Karpas-422 (cell line): ENCODE measurements around the gene PTGIS. TPM values are rescaled to one million over a fixed set of nuclear protein-coding genes. Genes with fewer than 3 reads are reported as not detected.

ENCODE experiments used
- DNase-seq: peaks from one replicate; pipeline ENCODE4 v3.0.0-alpha.2; 2015
- H2AFZ ChIP-seq: fragments of 200-600 bp; sonication (generic); 2 replicates; pipeline ENCODE4 v1.6.1; 2014; ENCODE audit warnings: antibody characterized with exemption, low read length, mixed read lengths
- H3K27ac ChIP-seq: fragments of 200-600 bp; sonication (generic); 2 replicates; pipeline ENCODE4 v1.5.1; 2014; ENCODE audit warnings: mild to moderate bottlenecking, low read length, moderate library complexity
- H3K27me3 ChIP-seq: fragments of 200-600 bp; sonication (generic); 2 replicates; pipeline ENCODE4 v1.6.1; 2014; ENCODE audit warnings: low read length, mixed read lengths
- H3K36me3 ChIP-seq: fragments of 200-600 bp; sonication (generic); 2 replicates; pipeline ENCODE4 v1.6.1; 2014; ENCODE audit warnings: low read length, mixed read lengths; ENCODE audit not compliant: insufficient read depth
- H3K4me1 ChIP-seq: fragments of 200-600 bp; sonication (generic); 2 replicates; pipeline ENCODE4 v1.6.1; 2014; ENCODE audit warnings: mild to moderate bottlenecking, low read length, mixed read lengths
- H3K4me2 ChIP-seq: fragments of 200-600 bp; sonication (generic); 2 replicates; pipeline ENCODE4 v1.6.1; 2014; ENCODE audit warnings: low read length, low read depth, mild to moderate bottlenecking; ENCODE audit not compliant: poor library complexity, severe bottlenecking
- H3K4me3 ChIP-seq: fragments of 200-600 bp; sonication (generic); 2 replicates; pipeline ENCODE4 v1.5.1; 2014; ENCODE audit warnings: mild to moderate bottlenecking, antibody characterized with exemption, low read length, mixed read lengths
- H3K79me2 ChIP-seq: fragments of 200-600 bp; sonication (generic); 2 replicates; pipeline ENCODE4 v1.6.1; 2014; ENCODE audit warnings: mild to moderate bottlenecking, low read length, mixed read lengths
- H3K9ac ChIP-seq: fragments of 200-600 bp; sonication (generic); 2 replicates; pipeline ENCODE4 v1.6.0; 2014; ENCODE audit warnings: low read length
- H3K9me2 ChIP-seq: fragments of 200-600 bp; sonication (generic), shearing (Covaris generic); replicated peaks from 2 replicates; pipeline ENCODE4 v1.6.0; 2014; ENCODE audit warnings: mild to moderate bottlenecking, low read length, moderate library complexity; ENCODE audit not compliant: insufficient read depth
- H3K9me3 ChIP-seq: fragments of 300-700, 200-600 bp; sonication (generic); 2 replicates; pipeline ENCODE4 v1.6.1; 2014; ENCODE audit warnings: low read length, mixed read lengths
- H4K20me1 ChIP-seq: fragments of 200-600 bp; sonication (generic); 2 replicates; pipeline ENCODE4 v1.6.1; 2014; ENCODE audit warnings: mild to moderate bottlenecking, antibody characterized with exemption, low read length, low read depth; ENCODE audit not compliant: insufficient read depth
- total RNA-seq: library from RNA; depleted of rRNA; stranded (reverse); fragments of >200 nt; shearing (Covaris generic); gene quantifications from 2 replicates; pipeline ENCODE4 v1.2.3, GENCODE V29; 2014; ENCODE audit warnings: low replicate concordance

Gene PTGIS
- total RNA-seq, 1 experiment from 2014 or later = not detected

GRCh38 chr20:49521356-49521755, 46.6 kb downstream of the PTGIS start:
- no peaks in the 10 kb centered on the region for H3K4me1 ChIP-seq
- H3K36me3 ChIP-seq = no peaks in the 10 kb centered on the region
- no peaks in the 10 kb centered on the region for H3K9me2 ChIP-seq
- H3K9me3 ChIP-seq = no peaks in the 10 kb centered on the region
- H3K27ac ChIP-seq = no peak overlapping the region
- H3K4me2 ChIP-seq = no peak overlapping the region
- no peak overlapping the region for H2AFZ ChIP-seq
- no peaks in the 10 kb centered on the region for H3K27me3 ChIP-seq
- H4K20me1 ChIP-seq = no peaks in the 10 kb centered on the region
- no peak for DNase-seq
- no peak overlapping the region for H3K9ac ChIP-seq
- no peak overlapping the region for H3K4me3 ChIP-seq
- H3K79me2 ChIP-seq = no peaks in the 10 kb centered on the region

DNA sequence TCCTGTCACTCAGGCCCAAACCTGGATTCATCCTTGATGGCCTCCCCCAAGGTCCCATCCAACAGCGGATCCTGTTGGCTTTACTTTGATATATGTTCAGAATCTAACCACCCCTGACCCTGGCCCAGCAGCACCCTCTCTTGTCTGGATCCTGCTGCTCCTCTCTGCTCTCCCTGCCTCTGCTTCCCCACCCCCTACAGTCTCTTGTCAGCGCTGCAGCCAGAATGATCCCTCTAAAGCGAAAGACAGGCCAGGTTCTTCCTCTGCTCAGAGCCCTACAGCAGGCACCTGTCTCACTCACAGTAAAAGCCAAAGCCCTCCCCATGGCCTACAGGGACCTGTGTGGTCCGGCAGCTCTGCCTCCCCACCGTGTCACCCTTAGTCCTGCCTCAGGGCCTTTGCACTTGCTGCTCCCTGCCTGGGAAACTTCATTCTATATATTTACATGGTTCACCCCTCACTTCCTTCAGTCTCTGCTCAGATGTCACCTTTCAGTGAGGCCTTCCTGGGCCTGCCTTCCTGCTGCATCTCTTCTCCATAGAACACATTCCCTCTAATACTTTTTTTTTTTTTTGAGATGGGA, 48.1 kb downstream of the PTGIS start:
- H3K27ac ChIP-seq = no peak overlapping the region
- no peaks in the 10 kb centered on the region for H4K20me1 ChIP-seq
- DNase-seq = no peak
- no peaks in the 10 kb centered on the region for H3K9me3 ChIP-seq
- H3K9me2 ChIP-seq = no peaks in the 10 kb centered on the region
- no peaks in the 10 kb centered on the region for H3K27me3 ChIP-seq
- H3K4me3 ChIP-seq = no peak overlapping the region
- no peak overlapping the region for H3K4me2 ChIP-seq
- H3K36me3 ChIP-seq = no peaks in the 10 kb centered on the region
- H3K9ac ChIP-seq = no peak overlapping the region
- H3K79me2 ChIP-seq = no peaks in the 10 kb centered on the region
- no peak overlapping the region for H2AFZ ChIP-seq
- no peaks in the 10 kb centered on the region for H3K4me1 ChIP-seq

- no peaks in the 10 kb centered on the region for H3K9me3 ChIP-seq
- no peaks in the 10 kb centered on the region for H3K4me1 ChIP-seq
- H3K9me2 ChIP-seq = no peaks in the 10 kb centered on the region
- no peaks in the 10 kb centered on the region for H4K20me1 ChIP-seq
- H3K79me2 ChIP-seq = no peaks in the 10 kb centered on the region
- H3K27me3 ChIP-seq = no peaks in the 10 kb centered on the region
- DNase-seq = no peak
- no peaks in the 10 kb centered on the region for H3K36me3 ChIP-seq
- no peak overlapping the region for H2AFZ ChIP-seq
- no peak overlapping the region for H3K27ac ChIP-seq
- no peak overlapping the region for H3K4me2 ChIP-seq
- no peak overlapping the region for H3K4me3 ChIP-seq
- H3K9ac ChIP-seq = no peak overlapping the region
Observed at GRCh38 chr20:49519212-49519712, 48.7 kb downstream of the PTGIS start.

- Histone ChIP-seq H3K4me1 (no peaks in the 10 kb centered on the region), H3K9me2 (no peaks in the 10 kb centered on the region), H3K4me3 (no peak overlapping the region), H3K9ac (no peak overlapping the region), H3K4me2 (no peak overlapping the region), H3K79me2 (no peaks in the 10 kb centered on the region), H3K27me3 (no peaks in the 10 kb centered on the region), H4K20me1 (no peaks in the 10 kb centered on the region), H3K9me3 (no peaks in the 10 kb centered on the region), H3K27ac (no peak overlapping the region), H2AFZ (no peak overlapping the region), H3K36me3 (no peaks in the 10 kb centered on the region)
- no peak for DNase-seq
Observed at GRCh38 chr20:49518576-49518975, 49.4 kb downstream of the PTGIS start.

GRCh38 chr20:49517805-49518100, 50.2 kb downstream of the PTGIS start:
- Histone ChIP-seq H3K36me3 (no peaks in the 10 kb centered on the region), H2AFZ (no peak overlapping the region), H3K9me2 (no peaks in the 10 kb centered on the region), H3K9me3 (no peaks in the 10 kb centered on the region), H3K4me2 (no peak overlapping the region), H3K79me2 (no peaks in the 10 kb centered on the region), H4K20me1 (no peaks in the 10 kb centered on the region), H3K27ac (no peak overlapping the region), H3K4me1 (no peaks in the 10 kb centered on the region), H3K27me3 (no peaks in the 10 kb centered on the region), H3K4me3 (no peak overlapping the region), H3K9ac (no peak overlapping the region)
- no peak for DNase-seq

GRCh38 chr20:49516916-49517804, 50.8 kb downstream of the PTGIS start:
- Histone ChIP-seq H3K27ac (no peak overlapping the region), H3K4me1 (no peaks in the 10 kb centered on the region), H3K36me3 (no peaks in the 10 kb centered on the region), H4K20me1 (no peaks in the 10 kb centered on the region), H3K9ac (no peak overlapping the region), H2AFZ (no peak overlapping the region), H3K27me3 (no peaks in the 10 kb centered on the region), H3K9me2 (no peaks in the 10 kb centered on the region), H3K4me3 (no peak overlapping the region), H3K9me3 (no peaks in the 10 kb centered on the region), H3K4me2 (no peak overlapping the region), H3K79me2 (no peaks in the 10 kb centered on the region)
- DNase-seq = no peak

GRCh38 chr20:49515586-49515985, 52.4 kb downstream of the PTGIS start:
- H3K4me2 ChIP-seq = no peak overlapping the region
- no peaks in the 10 kb centered on the region for H3K36me3 ChIP-seq
- H3K4me1 ChIP-seq = no peaks in the 10 kb centered on the region
- H3K79me2 ChIP-seq = no peaks in the 10 kb centered on the region
- no peak overlapping the region for H3K9ac ChIP-seq
- DNase-seq = no peak
- no peaks in the 10 kb centered on the region for H3K27me3 ChIP-seq
- H3K9me2 ChIP-seq = no peaks in the 10 kb centered on the region
- H3K4me3 ChIP-seq = no peak overlapping the region
- H3K27ac ChIP-seq = no peak overlapping the region
- no peak overlapping the region for H2AFZ ChIP-seq
- H4K20me1 ChIP-seq = no peaks in the 10 kb centered on the region
- H3K9me3 ChIP-seq = no peaks in the 10 kb centered on the region

DNA sequence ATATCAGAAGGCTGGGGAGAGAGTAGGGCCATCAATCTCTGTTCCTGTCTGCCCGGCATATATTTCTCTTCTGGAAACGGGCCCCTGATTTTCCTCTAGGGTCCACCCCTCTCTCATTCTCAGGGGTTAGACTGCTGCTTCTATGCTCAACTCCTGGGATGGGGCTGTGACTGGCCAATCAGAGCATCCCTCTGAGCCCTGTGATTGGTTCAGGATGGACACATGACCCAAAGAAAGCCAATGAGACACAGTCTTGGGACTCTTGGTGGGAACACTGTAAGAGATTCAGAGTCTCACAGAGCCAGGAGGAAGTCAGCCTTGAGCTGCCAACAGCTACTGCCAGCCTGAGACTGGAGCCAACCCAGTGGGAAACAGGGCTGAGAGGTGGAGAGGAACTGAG, 54.4 kb downstream of the PTGIS start:
- H3K9me2 ChIP-seq = no peaks in the 10 kb centered on the region
- H3K9ac ChIP-seq = no peak overlapping the region
- no peaks in the 10 kb centered on the region for H3K9me3 ChIP-seq
- H2AFZ ChIP-seq = no peak overlapping the region
- H3K27ac ChIP-seq = no peak overlapping the region
- H3K4me1 ChIP-seq = no peaks in the 10 kb centered on the region
- no peak overlapping the region for H3K4me3 ChIP-seq
- H3K4me2 ChIP-seq = no peak overlapping the region
- H3K36me3 ChIP-seq = no peaks in the 10 kb centered on the region
- H4K20me1 ChIP-seq = no peaks in the 10 kb centered on the region
- peak; percentile 62 for DNase-seq
- H3K79me2 ChIP-seq = no peaks in the 10 kb centered on the region
- H3K27me3 ChIP-seq = no peaks in the 10 kb centered on the region
